K562 (cell line): ENCODE data around the gene CYP4V2. TPM values are rescaled to one million over a fixed set of nuclear protein-coding genes. Genes with fewer than 3 reads are reported as not detected.

ENCODE experiments used
- ETV6 ChIP-seq, 3 experiments: fragments of 150-350 bp in 1 of 3; sonication (generic) in 1 of 3; formaldehyde crosslinking in 1 of 3; IDR thresholded peaks; 2 replicates each; pipeline versions ENCODE4 v1.6.1 to v1.8.0; 2014 to 2022; ENCODE audit warnings: borderline replicate concordance in 2 of 3, low read depth in 2 of 3, antibody characterized with exemption in 1 of 3, low read length in 1 of 3, mild to moderate bottlenecking in 1 of 3, missing genetic modification reagents in 1 of 3
- KDM4B ChIP-seq, 2 experiments: fragments of 450-650 bp in 1 of 2; sonication (generic) in 1 of 2; IDR thresholded peaks; 2 replicates each; pipeline ENCODE4 v1.6.1; 2016 to 2017; ENCODE audit warnings: borderline replicate concordance in 2 of 2, antibody characterized with exemption in 1 of 2, low read depth in 1 of 2, mild to moderate bottlenecking in 1 of 2
- SMARCB1 ChIP-seq: IDR thresholded peaks from 2 replicates; pipeline ENCODE4 v1.6.1; 2011; ENCODE audit warnings: improper control_type of control experiment, low read depth; ENCODE audit not compliant: insufficient read length
- TCFL5 ChIP-seq: fragments of 250-450 bp; sonication (Bioruptor Pico); conservative IDR thresholded peaks from 2 replicates; pipeline ENCODE4 v1.6.1; 2021; ENCODE audit warnings: mild to moderate bottlenecking, moderate library complexity, matching md5 sums
- ZNF253 ChIP-seq: fragments of 250-450 bp; sonication (Bioruptor Pico); conservative IDR thresholded peaks from 2 replicates; pipeline ENCODE4 v1.6.1; 2021; ENCODE audit warnings: mild to moderate bottlenecking
- ZNF76 ChIP-seq: fragments of 250-450 bp; sonication (Bioruptor Pico); IDR thresholded peaks from 2 replicates; pipeline ENCODE4 v1.4.0; 2020; ENCODE audit warnings: mild to moderate bottlenecking, moderate library complexity, borderline replicate concordance
- polyA plus RNA-seq, 8 experiments: library from polyadenylated mRNA; depleted of rRNA in 4 of 8; stranded (reverse) in 5 of 8; unstranded in 3 of 8; fragments of >200 nt; fragmentation: Nextera tagmentation in 2 of 8; fragmentation: Illumina TruSeq in 1 of 8; extraction: Ambion mirVana in 2 of 8; extraction: Trizol in 1 of 8; gene quantifications; 2 replicates each; pipeline versions ENCODE4 v1.2.1 to v1.2.3, GENCODE V29; 2011 to 2014; ENCODE audit warnings: inconsistent platforms in 1 of 8, missing spikeins in 1 of 8
- total RNA-seq, 7 experiments: library from RNA; depleted of rRNA in 6 of 7; stranded (reverse); fragments of >200 nt in 6 of 7; fragmentation: Illumina TruSeq in 2 of 7; extraction: Trizol in 2 of 7; gene quantifications; 2 replicates each; pipeline versions ENCODE4 v1.2.1 to v1.2.3, GENCODE V29; 2011 to 2021; ENCODE audit warnings: low replicate concordance in 1 of 7
- TF ChIP-seq, protein P1 (sequence below), 2 experiments: fragments of 450-650 bp in 1 of 2; sonication (generic) in 1 of 2; formaldehyde crosslinking in 1 of 2; IDR thresholded peaks; 2 replicates each; pipeline versions ENCODE4 v1.7.1 to v1.9.0; 2016 to 2022; ENCODE audit warnings: inconsistent platforms in 1 of 2, mild to moderate bottlenecking in 1 of 2, missing genetic modification reagents in 1 of 2
- TF ChIP-seq, protein P2 (sequence below): fragments of 250-450 bp; sonication (Bioruptor Pico); IDR thresholded peaks from 2 replicates; pipeline ENCODE4 v1.8.0; 2022; ENCODE audit warnings: inconsistent platforms, mild to moderate bottlenecking, moderate library complexity, borderline replicate concordance
- TF ChIP-seq, protein P3 (sequence below): sonication (generic); formaldehyde crosslinking; IDR thresholded peaks from 2 replicates; pipeline ENCODE4 v1.8.0; 2023; ENCODE audit warnings: mild to moderate bottlenecking, missing genetic modification reagents

CYP4V2 gene
- total and polyA plus RNA-seq, 9 of the 15 experiments (the other 6 are each of a cell fraction or from before 2014, with no cell fraction given) = 1.1 to 8.3 (median 3.9) TPM

DNA sequence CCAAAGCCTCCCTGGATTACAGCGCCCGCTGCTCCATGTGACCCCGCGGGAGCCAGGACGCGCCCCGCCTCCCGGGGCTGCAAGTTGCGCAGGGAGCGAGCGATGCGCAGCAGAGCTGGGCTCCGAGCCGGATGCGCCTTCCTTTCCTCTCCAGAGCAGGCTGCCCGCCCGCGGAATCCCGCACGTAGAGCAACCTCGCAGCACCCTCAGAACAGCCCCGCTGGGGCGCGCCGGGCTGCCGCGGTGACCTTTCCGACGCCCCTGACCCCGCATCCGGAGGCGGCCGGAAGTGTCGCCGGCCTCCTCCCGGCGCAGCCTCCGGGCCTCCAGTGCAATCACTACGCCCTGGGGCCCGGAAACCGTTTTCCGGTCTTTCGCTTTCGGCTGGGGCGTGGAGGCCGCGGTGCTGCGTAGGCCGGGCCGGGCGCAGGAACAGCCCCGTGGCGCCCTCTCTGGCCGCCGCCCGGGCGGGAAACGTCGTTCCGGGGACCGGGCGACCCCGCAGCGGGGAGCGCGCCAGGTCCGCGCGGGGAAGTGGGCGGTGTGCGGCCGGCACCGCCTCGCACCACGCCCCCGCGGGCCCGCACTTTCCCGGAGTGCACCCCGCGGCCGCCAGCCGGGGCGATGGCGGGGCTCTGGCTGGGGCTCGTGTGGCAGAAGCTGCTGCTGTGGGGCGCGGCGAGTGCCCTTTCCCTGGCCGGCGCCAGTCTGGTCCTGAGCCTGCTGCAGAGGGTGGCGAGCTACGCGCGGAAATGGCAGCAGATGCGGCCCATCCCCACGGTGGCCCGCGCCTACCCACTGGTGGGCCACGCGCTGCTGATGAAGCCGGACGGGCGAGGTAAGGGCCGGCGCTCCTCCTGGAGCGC is at the start of gene CYP4V2 (continued):
- TF ChIP-seq, protein P1, sequence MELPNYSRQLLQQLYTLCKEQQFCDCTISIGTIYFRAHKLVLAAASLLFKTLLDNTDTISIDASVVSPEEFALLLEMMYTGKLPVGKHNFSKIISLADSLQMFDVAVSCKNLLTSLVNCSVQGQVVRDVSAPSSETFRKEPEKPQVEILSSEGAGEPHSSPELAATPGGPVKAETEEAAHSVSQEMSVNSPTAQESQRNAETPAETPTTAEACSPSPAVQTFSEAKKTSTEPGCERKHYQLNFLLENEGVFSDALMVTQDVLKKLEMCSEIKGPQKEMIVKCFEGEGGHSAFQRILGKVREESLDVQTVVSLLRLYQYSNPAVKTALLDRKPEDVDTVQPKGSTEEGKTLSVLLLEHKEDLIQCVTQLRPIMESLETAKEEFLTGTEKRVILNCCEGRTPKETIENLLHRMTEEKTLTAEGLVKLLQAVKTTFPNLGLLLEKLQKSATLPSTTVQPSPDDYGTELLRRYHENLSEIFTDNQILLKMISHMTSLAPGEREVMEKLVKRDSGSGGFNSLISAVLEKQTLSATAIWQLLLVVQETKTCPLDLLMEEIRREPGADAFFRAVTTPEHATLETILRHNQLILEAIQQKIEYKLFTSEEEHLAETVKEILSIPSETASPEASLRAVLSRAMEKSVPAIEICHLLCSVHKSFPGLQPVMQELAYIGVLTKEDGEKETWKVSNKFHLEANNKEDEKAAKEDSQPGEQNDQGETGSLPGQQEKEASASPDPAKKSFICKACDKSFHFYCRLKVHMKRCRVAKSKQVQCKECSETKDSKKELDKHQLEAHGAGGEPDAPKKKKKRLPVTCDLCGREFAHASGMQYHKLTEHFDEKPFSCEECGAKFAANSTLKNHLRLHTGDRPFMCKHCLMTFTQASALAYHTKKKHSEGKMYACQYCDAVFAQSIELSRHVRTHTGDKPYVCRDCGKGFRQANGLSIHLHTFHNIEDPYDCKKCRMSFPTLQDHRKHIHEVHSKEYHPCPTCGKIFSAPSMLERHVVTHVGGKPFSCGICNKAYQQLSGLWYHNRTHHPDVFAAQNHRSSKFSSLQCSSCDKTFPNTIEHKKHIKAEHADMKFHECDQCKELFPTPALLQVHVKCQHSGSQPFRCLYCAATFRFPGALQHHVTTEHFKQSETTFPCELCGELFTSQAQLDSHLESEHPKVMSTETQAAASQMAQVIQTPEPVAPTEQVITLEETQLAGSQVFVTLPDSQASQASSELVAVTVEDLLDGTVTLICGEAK (IDR thresholded peaks at IDR 0.05) = peak; percentile 95
- TF ChIP-seq, protein P1 (CRISPR knock-in tag; IDR thresholded peaks at IDR 0.05) = no peak
- TF ChIP-seq KDM4B (IDR thresholded peaks at IDR 0.05; ENCODE audit: borderline replicate concordance in 2 of 2, low read depth in 1 of 2) (no peak), ZNF253 (CRISPR knock-in tag) (no peak), TCFL5 (CRISPR knock-in tag) (no peak), SMARCB1 (no peak), ZNF76 (CRISPR knock-in tag) (no peak), ETV6 (IDR thresholded peaks at IDR 0.05; ENCODE audit: borderline replicate concordance in 1 of 2, low read depth in 2 of 2, low read length in 1 of 2) (peak; percentile 34 to 67; a peak in 2 of 4 replicates), ETV6 (CRISPR knock-in tag; IDR thresholded peaks at IDR 0.05; ENCODE audit: borderline replicate concordance) (no peak; the same call in 1 of the 2 replicates)
- TF ChIP-seq, protein P2, sequence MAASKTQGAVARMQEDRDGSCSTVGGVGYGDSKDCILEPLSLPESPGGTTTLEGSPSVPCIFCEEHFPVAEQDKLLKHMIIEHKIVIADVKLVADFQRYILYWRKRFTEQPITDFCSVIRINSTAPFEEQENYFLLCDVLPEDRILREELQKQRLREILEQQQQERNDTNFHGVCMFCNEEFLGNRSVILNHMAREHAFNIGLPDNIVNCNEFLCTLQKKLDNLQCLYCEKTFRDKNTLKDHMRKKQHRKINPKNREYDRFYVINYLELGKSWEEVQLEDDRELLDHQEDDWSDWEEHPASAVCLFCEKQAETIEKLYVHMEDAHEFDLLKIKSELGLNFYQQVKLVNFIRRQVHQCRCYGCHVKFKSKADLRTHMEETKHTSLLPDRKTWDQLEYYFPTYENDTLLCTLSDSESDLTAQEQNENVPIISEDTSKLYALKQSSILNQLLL (CRISPR knock-in tag) = no peak
- TF ChIP-seq, protein P3, sequence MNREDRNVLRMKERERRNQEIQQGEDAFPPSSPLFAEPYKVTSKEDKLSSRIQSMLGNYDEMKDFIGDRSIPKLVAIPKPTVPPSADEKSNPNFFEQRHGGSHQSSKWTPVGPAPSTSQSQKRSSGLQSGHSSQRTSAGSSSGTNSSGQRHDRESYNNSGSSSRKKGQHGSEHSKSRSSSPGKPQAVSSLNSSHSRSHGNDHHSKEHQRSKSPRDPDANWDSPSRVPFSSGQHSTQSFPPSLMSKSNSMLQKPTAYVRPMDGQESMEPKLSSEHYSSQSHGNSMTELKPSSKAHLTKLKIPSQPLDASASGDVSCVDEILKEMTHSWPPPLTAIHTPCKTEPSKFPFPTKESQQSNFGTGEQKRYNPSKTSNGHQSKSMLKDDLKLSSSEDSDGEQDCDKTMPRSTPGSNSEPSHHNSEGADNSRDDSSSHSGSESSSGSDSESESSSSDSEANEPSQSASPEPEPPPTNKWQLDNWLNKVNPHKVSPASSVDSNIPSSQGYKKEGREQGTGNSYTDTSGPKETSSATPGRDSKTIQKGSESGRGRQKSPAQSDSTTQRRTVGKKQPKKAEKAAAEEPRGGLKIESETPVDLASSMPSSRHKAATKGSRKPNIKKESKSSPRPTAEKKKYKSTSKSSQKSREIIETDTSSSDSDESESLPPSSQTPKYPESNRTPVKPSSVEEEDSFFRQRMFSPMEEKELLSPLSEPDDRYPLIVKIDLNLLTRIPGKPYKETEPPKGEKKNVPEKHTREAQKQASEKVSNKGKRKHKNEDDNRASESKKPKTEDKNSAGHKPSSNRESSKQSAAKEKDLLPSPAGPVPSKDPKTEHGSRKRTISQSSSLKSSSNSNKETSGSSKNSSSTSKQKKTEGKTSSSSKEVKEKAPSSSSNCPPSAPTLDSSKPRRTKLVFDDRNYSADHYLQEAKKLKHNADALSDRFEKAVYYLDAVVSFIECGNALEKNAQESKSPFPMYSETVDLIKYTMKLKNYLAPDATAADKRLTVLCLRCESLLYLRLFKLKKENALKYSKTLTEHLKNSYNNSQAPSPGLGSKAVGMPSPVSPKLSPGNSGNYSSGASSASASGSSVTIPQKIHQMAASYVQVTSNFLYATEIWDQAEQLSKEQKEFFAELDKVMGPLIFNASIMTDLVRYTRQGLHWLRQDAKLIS (CRISPR knock-in tag) = peak; percentile 71; the same call in 1 of the 2 replicates
